HCT116 (cell line): ENCODE measurements around the gene SMTNL2. TPM values are rescaled to one million over a fixed set of nuclear protein-coding genes. Genes with fewer than 3 reads are reported as not detected.

ENCODE experiments used
- ATAC-seq: fragments of 200-7000 bp; cut with Tn5 transposase; 2 replicates; pipeline ENCODE4 v1.9.1; 2020; ENCODE audit warnings: mild to moderate bottlenecking, moderate library complexity
- BruUV-seq: library from RNA; stranded (reverse); fragments of 400-500 nt; replicated peaks from 2 replicates; lab custom pipeline; 2021; lab: Mats Ljungman, UMichigan
- CTCF ChIA-PET: fragments of 300-600 bp; sonication (Branson Sonifier 250); formaldehyde crosslinking; loops from one replicate; lab custom pipeline; 2021; ENCODE audit warnings: antibody characterized with exemption; lab: Charles Lee
- POLR2A ChIA-PET: fragments of 300-600, 350-600 bp; sonication (Branson Sonifier 250); formaldehyde crosslinking; loops from one replicate; lab custom pipeline; 2021; ENCODE audit warnings: antibody characterized with exemption; lab: Charles Lee
- RAD21 ChIA-PET, 2 experiments: fragments of 300-600 bp; sonication (Branson Sonifier 250); formaldehyde crosslinking; loops; one replicate each; lab custom pipeline; 2023; ENCODE audit warnings: low total read pairs in 2 of 2; ENCODE audit not compliant: uncharacterized antibody in 2 of 2, unreplicated experiment in 2 of 2, low non-redundant PET in 1 of 2; lab: Charles Lee
- DNase-seq: peaks from one replicate; pipeline ENCODE4 v3.0.0-alpha.2; 2010; ENCODE audit warnings: low read depth, low spot score
- H2AFZ ChIP-seq: fragments of 200-600 bp; shearing (Covaris generic), sonication (generic); 2 replicates; pipeline ENCODE4 v1.6.1; 2017; ENCODE audit warnings: low read depth, mixed run types, mixed read lengths, antibody characterized with exemption, low read length; ENCODE audit not compliant: poor library complexity, severe bottlenecking
- H3K27ac ChIP-seq: 2 replicates; pipeline ENCODE4 v1.5.1; 2012; ENCODE audit warnings: low read depth, low read length
- H3K27me3 ChIP-seq: fragments of 200-600 bp; sonication (generic); 2 replicates; pipeline ENCODE4 v1.6.1; 2016; ENCODE audit warnings: mixed run types, low read length, mixed read lengths; ENCODE audit not compliant: insufficient read depth
- H3K36me3 ChIP-seq, 2 experiments: fragments of 200-500 bp in 1 of 2; fragments of 200-600 bp in 1 of 2; sonication (Bioruptor generic) in 1 of 2; sonication (generic) in 1 of 2; 2 replicates each; pipeline versions ENCODE4 v1.5.1 to v1.6.1; 2014 to 2016; ENCODE audit warnings: low read length in 2 of 2, inconsistent platforms in 1 of 2, mixed read lengths in 1 of 2, mixed run types in 1 of 2; ENCODE audit not compliant: insufficient read depth in 2 of 2, control insufficient read depth in 1 of 2
- H3K4me1 ChIP-seq, 2 experiments: fragments of 200-600 bp in 1 of 2; sonication (generic) in 1 of 2; 2 replicates each; pipeline versions ENCODE4 v1.5.1 to v1.6.1; 2012 to 2017; ENCODE audit warnings: low read length in 2 of 2, inconsistent platforms in 1 of 2, mild to moderate bottlenecking in 1 of 2, mixed read lengths in 1 of 2, mixed run types in 1 of 2, moderate library complexity in 1 of 2; ENCODE audit not compliant: insufficient read depth in 2 of 2, control insufficient read depth in 1 of 2
- H3K4me2 ChIP-seq: fragments of 200-600 bp; sonication (generic); 2 replicates; pipeline ENCODE4 v1.6.1; 2017; ENCODE audit warnings: mixed run types, low read length, mixed read lengths
- H3K4me3 ChIP-seq, 2 experiments: fragments of 200-600 bp in 1 of 2; sonication (generic) in 1 of 2; replicated peaks in 1 of 2; 2 replicates each; pipeline ENCODE4 v1.5.1; 2011 to 2016; ENCODE audit warnings: low read length in 2 of 2, control low read depth in 1 of 2, low read depth in 1 of 2, mild to moderate bottlenecking in 1 of 2, mixed read lengths in 1 of 2, mixed run types in 1 of 2
- H3K79me2 ChIP-seq: fragments of 200-600 bp; sonication (generic); 2 replicates; pipeline ENCODE4 v1.6.1; 2017; ENCODE audit warnings: mild to moderate bottlenecking, mixed run types, low read length, moderate library complexity, mixed read lengths; ENCODE audit not compliant: insufficient read depth
- H3K9ac ChIP-seq: fragments of 200-600 bp; sonication (generic); 2 replicates; pipeline ENCODE4 v1.6.1; 2016; ENCODE audit warnings: low read length, mixed read lengths
- H3K9me2 ChIP-seq: fragments of 200-600 bp; sonication (generic), shearing (Covaris generic); 2 replicates; pipeline ENCODE4 v1.6.1; 2017; ENCODE audit warnings: mixed run types, mild to moderate bottlenecking, moderate library complexity; ENCODE audit not compliant: insufficient read depth
- H3K9me3 ChIP-seq, 2 experiments: fragments of 200-500 bp in 1 of 2; fragments of 200-600 bp in 1 of 2; sonication (Bioruptor generic) in 1 of 2; sonication (generic) in 1 of 2; 2 replicates each; pipeline ENCODE4 v1.6.1; 2014 to 2017; ENCODE audit warnings: low read length in 2 of 2, mixed read lengths in 2 of 2, inconsistent platforms in 1 of 2, low read depth in 1 of 2, mild to moderate bottlenecking in 1 of 2, mixed run types in 1 of 2, moderate library complexity in 1 of 2; ENCODE audit not compliant: control insufficient read depth in 1 of 2, insufficient read depth in 1 of 2
- H4K20me1 ChIP-seq: fragments of 200-600 bp; sonication (generic), shearing (Covaris generic); 2 replicates; pipeline ENCODE4 v1.6.1; 2017; ENCODE audit warnings: mixed run types, mild to moderate bottlenecking, moderate library complexity; ENCODE audit not compliant: insufficient read depth
- EGR1 ChIP-seq: IDR thresholded peaks from 2 replicates; pipeline ENCODE4 v1.6.1; 2012; ENCODE audit warnings: low read depth
- FOSL1 ChIP-seq: IDR thresholded peaks from 2 replicates; pipeline ENCODE4 v1.6.1; 2012; ENCODE audit warnings: low read depth
- POLR2A ChIP-seq: IDR thresholded peaks from 2 replicates; pipeline ENCODE4 v1.7.0; 2011; ENCODE audit warnings: borderline replicate concordance; ENCODE audit not compliant: insufficient read depth, insufficient read length; ENCODE audit errors: extremely low read depth
- POLR2AphosphoS5 ChIP-seq: IDR thresholded peaks from 2 replicates; pipeline ENCODE4 v1.6.1; 2011; ENCODE audit warnings: mild to moderate bottlenecking, low read depth, low read length, moderate library complexity
- SIN3A ChIP-seq: IDR thresholded peaks from 2 replicates; pipeline ENCODE4 v1.6.1; 2012; ENCODE audit warnings: low read depth
- SP1 ChIP-seq: IDR thresholded peaks from 2 replicates; pipeline ENCODE4 v1.6.1; 2012; ENCODE audit warnings: low read depth
- TCF7L2 ChIP-seq: IDR thresholded peaks from 2 replicates; pipeline ENCODE4 v1.7.0; 2011; ENCODE audit warnings: borderline replicate concordance, inconsistent platforms; ENCODE audit not compliant: insufficient read depth, insufficient read length; ENCODE audit errors: extremely low read depth
- YY1 ChIP-seq: IDR thresholded peaks from 2 replicates; pipeline ENCODE4 v1.6.1; 2011; ENCODE audit warnings: low read length, low read depth, moderate library complexity, mild to moderate bottlenecking; ENCODE audit not compliant: insufficient replicate concordance; ENCODE audit errors: extremely low read depth
- ZFX ChIP-seq: fragments of 450-650 bp; IDR thresholded peaks from 2 replicates; pipeline ENCODE4 v1.6.1; 2017
- ZNF274 ChIP-seq: fragments of 200-500 bp; sonication (Bioruptor generic); IDR thresholded peaks from 2 replicates; pipeline ENCODE4 v1.6.1; 2014; ENCODE audit warnings: mild to moderate bottlenecking, low read depth, low read length, inconsistent platforms
- intact Hi-C: fragments of 100-400 bp; cut with micrococcal nuclease; formaldehyde crosslinking; loops from 2 replicates; pipeline ENCODE4 v1.10.0; 2022
- total RNA-seq: library from RNA; stranded (reverse); gene quantifications from one replicate; pipeline ENCODE4 v1.2.1, GENCODE V29; 2021; ENCODE audit not compliant: unreplicated experiment
- TF ChIP-seq, protein P1 (sequence below), 3 experiments: fragments of 200-600 bp in 1 of 3; sonication (generic) in 1 of 3; IDR thresholded peaks in 2 of 3; conservative IDR thresholded peaks in 1 of 3; 2 replicates each; pipeline ENCODE4 v1.5.1; 2012 to 2017; ENCODE audit warnings: low read depth in 2 of 3, low read length in 2 of 3, antibody characterized with exemption in 1 of 3, borderline replicate concordance in 1 of 3, control low read depth in 1 of 3, mild to moderate bottlenecking in 1 of 3, mixed read lengths in 1 of 3, mixed run types in 1 of 3, moderate library complexity in 1 of 3; ENCODE audit not compliant: insufficient read depth in 1 of 3
- TF ChIP-seq, protein P2 (sequence below): IDR thresholded peaks from 2 replicates; pipeline ENCODE4 v1.6.1; 2012
- TF ChIP-seq, protein P3 (sequence below): IDR thresholded peaks from 2 replicates; pipeline ENCODE4 v1.6.1; 2012

The SMTNL2 gene
- total RNA-seq, 1 experiment from 2014 or later, result 2.3 TPM

DNA sequence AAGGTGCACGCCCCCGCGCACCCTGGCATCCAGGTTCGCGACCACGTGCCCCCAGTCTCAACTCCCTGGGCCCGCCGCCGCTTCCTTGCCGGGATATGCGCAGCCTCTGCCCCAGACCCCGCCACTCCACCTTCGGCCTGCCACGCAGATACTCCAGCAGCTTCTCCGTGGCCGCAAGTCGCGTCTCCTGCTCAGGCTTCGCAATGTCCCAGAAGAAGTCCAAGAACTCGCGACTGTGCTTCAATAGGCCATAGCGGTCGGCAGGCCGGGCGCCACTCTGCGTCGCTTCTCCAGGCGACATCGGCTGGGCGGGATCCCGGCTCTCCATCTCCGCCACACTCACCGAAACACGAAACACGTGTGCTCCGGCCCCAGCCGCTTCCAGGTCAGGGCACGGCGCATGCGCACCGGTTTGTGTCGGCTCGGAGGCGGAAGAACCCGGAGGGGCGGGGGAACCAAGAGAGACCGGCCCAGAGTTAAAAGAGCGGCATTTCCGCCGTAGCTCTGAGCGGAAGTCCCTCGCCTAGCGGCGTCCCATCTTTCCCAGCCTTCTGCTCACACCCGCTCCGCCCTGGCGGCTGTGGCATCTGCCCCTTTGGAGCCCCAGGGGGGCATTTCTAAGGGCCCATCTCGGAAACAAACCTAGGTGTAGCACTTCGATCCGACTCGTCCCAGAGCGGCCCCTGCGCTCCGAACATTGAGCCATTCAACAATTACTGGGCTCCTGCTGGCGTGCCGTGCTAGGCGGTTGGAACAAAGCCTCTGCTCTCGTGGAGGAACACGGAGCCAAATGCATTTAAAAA, 29.1 kb upstream of the SMTNL2 start, which contains the start of gene MYBBP1A:
Gene MYBBP1A (minus strand): TSS at position 388 of the 803 bp plus-strand sequence. CDS start 60 bp downstream, at position 328.
- no peak within 1 kb of the TSS for H2AFZ ChIP-seq
- ChIA-PET POLR2A (interaction anchor here (0.9 to 1.5 kb wide), 3 partner anchors 12 to 134 kb away, joined by 3 to 4 read pairs (median 3); no protein-coding TSS in a partner anchor), RAD21 (no interaction called here), CTCF (interaction anchor here (1.0 to 1.5 kb wide), 3 partner anchors 10 to 133 kb away, joined by 3 to 16 read pairs (median 4); no protein-coding TSS in a partner anchor)
- peak within 1 kb of the TSS; percentile 92 for H3K4me2 ChIP-seq
- peaks cover 54% of the 10 kb centered on the region for H3K79me2 ChIP-seq
- TSS peak; percentile 63 for BruUV-seq
- intact Hi-C loops, result no loop called here
- peak within 1 kb of the TSS; percentile 71 for H3K27ac ChIP-seq
- H3K36me3 ChIP-seq, result peaks cover 17 to 43% of the 10 kb centered on the region in 2 experiments
- peak within 1 kb of the TSS; percentile 96 for H3K9ac ChIP-seq
- peak; percentile 92 for ATAC-seq
- TF ChIP-seq, protein P1, sequence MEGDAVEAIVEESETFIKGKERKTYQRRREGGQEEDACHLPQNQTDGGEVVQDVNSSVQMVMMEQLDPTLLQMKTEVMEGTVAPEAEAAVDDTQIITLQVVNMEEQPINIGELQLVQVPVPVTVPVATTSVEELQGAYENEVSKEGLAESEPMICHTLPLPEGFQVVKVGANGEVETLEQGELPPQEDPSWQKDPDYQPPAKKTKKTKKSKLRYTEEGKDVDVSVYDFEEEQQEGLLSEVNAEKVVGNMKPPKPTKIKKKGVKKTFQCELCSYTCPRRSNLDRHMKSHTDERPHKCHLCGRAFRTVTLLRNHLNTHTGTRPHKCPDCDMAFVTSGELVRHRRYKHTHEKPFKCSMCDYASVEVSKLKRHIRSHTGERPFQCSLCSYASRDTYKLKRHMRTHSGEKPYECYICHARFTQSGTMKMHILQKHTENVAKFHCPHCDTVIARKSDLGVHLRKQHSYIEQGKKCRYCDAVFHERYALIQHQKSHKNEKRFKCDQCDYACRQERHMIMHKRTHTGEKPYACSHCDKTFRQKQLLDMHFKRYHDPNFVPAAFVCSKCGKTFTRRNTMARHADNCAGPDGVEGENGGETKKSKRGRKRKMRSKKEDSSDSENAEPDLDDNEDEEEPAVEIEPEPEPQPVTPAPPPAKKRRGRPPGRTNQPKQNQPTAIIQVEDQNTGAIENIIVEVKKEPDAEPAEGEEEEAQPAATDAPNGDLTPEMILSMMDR (IDR thresholded peaks at IDR 0.05 in 2 of 3, conservative IDR thresholded peaks at IDR 0.05 in 1 of 3; ENCODE audit: borderline replicate concordance in 1 of 3, insufficient read depth in 1 of 3, low read depth in 2 of 3, low read length in 2 of 3), result peak in 1 of 3 experiments; percentile 15; a peak in 1 of 6 replicates
- TF ChIP-seq, protein P2, sequence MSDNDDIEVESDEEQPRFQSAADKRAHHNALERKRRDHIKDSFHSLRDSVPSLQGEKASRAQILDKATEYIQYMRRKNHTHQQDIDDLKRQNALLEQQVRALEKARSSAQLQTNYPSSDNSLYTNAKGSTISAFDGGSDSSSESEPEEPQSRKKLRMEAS, result peak; percentile 99
- TF ChIP-seq TCF7L2 (peak; percentile 79), YY1 (peak; percentile 61), ZNF274 (no peak), POLR2AphosphoS5 (peak; percentile 93), EGR1 (peak; percentile 70), ZFX (peak; percentile 46; the same call in 1 of the 2 replicates), SP1 (no peak), POLR2A (peak; percentile 91), FOSL1 (no peak), SIN3A (peak; percentile 97)
- TF ChIP-seq, protein P3, sequence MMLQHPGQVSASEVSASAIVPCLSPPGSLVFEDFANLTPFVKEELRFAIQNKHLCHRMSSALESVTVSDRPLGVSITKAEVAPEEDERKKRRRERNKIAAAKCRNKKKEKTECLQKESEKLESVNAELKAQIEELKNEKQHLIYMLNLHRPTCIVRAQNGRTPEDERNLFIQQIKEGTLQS, result no peak
- no peaks in the 10 kb centered on the region for H3K27me3 ChIP-seq
- peak; percentile 86 for DNase-seq
- peak within 1 kb of the TSS; percentile 99 to 100 for H3K4me3 ChIP-seq
- peaks cover 6 to 23% of the 10 kb centered on the region in 2 experiments; a peak in 3 of 4 replicates for H3K4me1 ChIP-seq
- no peaks in the 10 kb centered on the region for H3K9me3 ChIP-seq
- H4K20me1 ChIP-seq, result no peaks in the 10 kb centered on the region
- H3K9me2 ChIP-seq, result no peaks in the 10 kb centered on the region
